Mesodermal cell (in vitro differentiated cells): ENCODE results near the gene NOTCH4.
A peak's percentile ranks its signal among the peaks of the same experiment; 100 is the strongest.

Source experiments
- H3K27ac ChIP-seq: 2 replicates; pipeline ENCODE4 v1.7.0; 2013; ENCODE audit warnings: mild to moderate bottlenecking, low read depth, low read length, moderate library complexity; ENCODE audit not compliant: severe bottlenecking
- H3K36me3 ChIP-seq: 2 replicates; pipeline ENCODE4 v1.7.1; 2013; ENCODE audit warnings: mild to moderate bottlenecking, low read length, moderate library complexity; ENCODE audit not compliant: control insufficient read depth, insufficient read depth
- H3K4me1 ChIP-seq: one replicate; pipeline ENCODE4 v1.7.1; 2013; ENCODE audit warnings: mild to moderate bottlenecking, low read length; ENCODE audit not compliant: insufficient read depth, control insufficient read depth, poor library complexity, severe bottlenecking
- H3K4me3 ChIP-seq: 2 replicates; pipeline ENCODE4 v1.7.0; 2013; ENCODE audit warnings: low read length, control low read depth, mild to moderate bottlenecking; ENCODE audit not compliant: insufficient read depth, poor library complexity, severe bottlenecking; ENCODE audit errors: extremely low read depth
- H3K9me3 ChIP-seq: 2 replicates; pipeline ENCODE4 v1.7.1; 2013; ENCODE audit warnings: mild to moderate bottlenecking, low read length, moderate library complexity; ENCODE audit not compliant: control insufficient read depth
- WGBS, 2 experiments: methylation state at CpG; one replicate each; pipeline ENCODE4 v1.1.5; 2013; ENCODE audit warnings: missing lambda C conversion rate in 2 of 2; ENCODE audit not compliant: insufficient coverage in 2 of 2; 5-methylcytosine and 5-hydroxymethylcytosine counted together

NOTCH4 gene

DNA sequence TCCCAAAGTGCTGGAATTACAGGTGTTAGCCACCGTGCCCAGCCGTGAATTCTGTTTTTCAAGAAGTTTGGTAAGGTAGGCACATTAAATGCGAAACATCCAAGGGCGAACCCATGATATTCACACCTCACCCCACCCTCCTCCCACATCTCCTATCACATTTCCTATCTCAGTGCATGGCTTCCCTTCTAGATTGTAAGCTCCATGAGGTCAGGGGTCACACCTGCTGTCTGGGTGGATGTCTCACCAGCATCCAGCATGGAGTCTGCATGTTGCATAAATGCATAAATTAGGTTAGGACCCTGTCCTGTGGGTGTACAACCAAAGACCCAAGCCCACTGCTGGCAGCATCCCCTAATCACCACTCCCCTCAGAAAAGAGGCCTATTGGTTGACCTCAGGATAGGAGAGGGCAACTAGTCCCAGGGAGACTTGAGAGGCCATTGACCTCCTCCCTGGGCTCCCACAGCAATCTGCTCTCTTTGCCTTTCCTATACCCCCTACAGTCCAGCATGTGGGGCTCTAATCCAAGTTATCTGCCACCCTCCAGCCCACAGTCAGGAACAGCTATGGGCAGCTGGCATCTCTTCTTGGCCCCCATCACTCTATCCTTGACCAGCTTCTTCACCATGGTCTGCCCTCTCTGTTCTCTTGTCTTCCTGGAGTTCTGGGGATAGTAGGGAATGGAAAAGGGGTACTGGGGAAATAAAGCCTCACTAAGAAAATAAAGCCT is 76.3 kb downstream of the NOTCH4 start:
- no peak overlapping the region for H3K4me3 ChIP-seq
- WGBS, 2 experiments, result 96 to 100% methylated on average over 3 to 4 of the region's 4 CpGs
- H3K9me3 ChIP-seq, result no peaks in the 10 kb centered on the region
- H3K4me1 ChIP-seq, result peaks cover 19% of the 10 kb centered on the region
- H3K36me3 ChIP-seq, result no peaks in the 10 kb centered on the region
- H3K27ac ChIP-seq, result no peak overlapping the region

DNA sequence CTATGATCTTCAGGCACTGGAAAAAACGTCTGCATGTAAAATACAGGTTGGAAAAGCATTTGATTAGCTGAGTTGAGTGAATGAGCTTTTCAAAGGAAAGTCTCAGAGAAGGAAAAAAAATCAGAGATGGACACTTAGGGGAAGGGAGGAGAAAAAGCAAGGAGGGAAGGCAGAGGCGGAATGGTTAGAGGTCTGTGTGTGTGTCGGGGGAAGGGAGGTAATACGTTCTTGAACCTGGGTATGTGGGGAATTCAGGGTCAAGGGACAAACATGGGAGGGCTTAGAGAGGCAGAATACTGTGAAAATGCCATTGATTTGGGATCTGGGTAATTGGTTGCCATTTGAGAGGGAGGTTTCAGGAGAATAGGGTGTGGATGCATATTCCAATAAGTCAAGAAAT is 77.2 kb downstream of the NOTCH4 start:
- H3K4me1 ChIP-seq, result peaks cover 11% of the 10 kb centered on the region
- no peaks in the 10 kb centered on the region for H3K36me3 ChIP-seq
- peak overlapping the region; percentile 70 for H3K27ac ChIP-seq
- no peak overlapping the region for H3K4me3 ChIP-seq
- H3K9me3 ChIP-seq, result no peaks in the 10 kb centered on the region
- WGBS, 2 experiments, result 38 to 40% methylated on average over 4 of the region's 4 CpGs

DNA sequence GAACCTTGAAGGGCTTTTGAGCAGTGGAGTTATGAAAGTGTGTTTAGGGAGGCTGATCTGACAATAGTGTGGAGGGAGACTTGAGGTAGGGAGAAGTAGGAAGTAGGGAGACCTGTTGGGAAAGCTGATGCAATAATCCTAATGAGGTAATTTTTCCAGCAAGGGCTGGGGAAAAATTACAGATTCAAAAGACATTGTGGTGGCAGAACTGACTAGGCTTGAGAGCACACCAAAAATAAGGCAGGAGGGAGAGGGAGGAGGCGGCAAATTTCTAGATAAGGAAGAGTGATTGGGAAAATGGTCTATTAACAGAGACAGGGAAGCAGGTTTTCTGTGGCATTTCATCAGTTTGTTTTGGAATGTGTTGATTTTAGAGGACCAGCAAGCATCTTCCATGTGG is 77.6 kb downstream of the NOTCH4 start:
- H3K27ac ChIP-seq, result peak overlapping the region; percentile 70
- peaks cover 11% of the 10 kb centered on the region for H3K4me1 ChIP-seq
- no peaks in the 10 kb centered on the region for H3K9me3 ChIP-seq
- H3K4me3 ChIP-seq, result no peak overlapping the region
- 88 to 93% methylated on average over 1 of the region's 1 CpG for WGBS, 2 experiments
- H3K36me3 ChIP-seq, result no peaks in the 10 kb centered on the region
